ENCODE data around the gene COL6A6.
A peak's percentile ranks its signal among the peaks of the same experiment; 100 is the strongest.

The COL6A6 gene

GRCh38 chr3:130533247-130533646, 16.3 kb downstream of the COL6A6 start:
- TF ChIP-seq EZH2 (IDR thresholded peaks at IDR 0.05; ENCODE audit: borderline replicate concordance, low read length) = no peak
- no peak for TF ChIP-seq CTCF (IDR thresholded peaks at IDR 0.05; ENCODE audit: low read length)
- Histone ChIP-seq H3K9me2 (ENCODE audit: low read depth, low read length) (no peaks in the 10 kb centered on the region), H3K9ac (ENCODE audit: low read length) (no peak overlapping the region), H3K79me2 (ENCODE audit: insufficient read depth, low read length) (no peaks in the 10 kb centered on the region), H3K27ac (ENCODE audit: low read depth, low read length, poor library complexity, severe bottlenecking) (no peak overlapping the region), H3F3A (ENCODE audit: insufficient read depth, low read length) (no peaks in the 10 kb centered on the region), H3K4me1 (ENCODE audit: insufficient read depth, low read length, severe bottlenecking) (no peaks in the 10 kb centered on the region), H3K4me2 (ENCODE audit: low read length) (no peak overlapping the region), H4K20me1 (ENCODE audit: insufficient read depth, low read length) (no peaks in the 10 kb centered on the region), H3K9me3 (ENCODE audit: low read length) (no peaks in the 10 kb centered on the region), H3K36me3 (ENCODE audit: insufficient read depth, low read length) (no peaks in the 10 kb centered on the region), H2AFZ (ENCODE audit: low read length) (no peak overlapping the region), H3K4me3 (ENCODE audit: low read depth, low read length, poor library complexity, severe bottlenecking) (no peak overlapping the region), H3K27me3 (ENCODE audit: insufficient read depth, low read length) (no peaks in the 10 kb centered on the region)

DNA sequence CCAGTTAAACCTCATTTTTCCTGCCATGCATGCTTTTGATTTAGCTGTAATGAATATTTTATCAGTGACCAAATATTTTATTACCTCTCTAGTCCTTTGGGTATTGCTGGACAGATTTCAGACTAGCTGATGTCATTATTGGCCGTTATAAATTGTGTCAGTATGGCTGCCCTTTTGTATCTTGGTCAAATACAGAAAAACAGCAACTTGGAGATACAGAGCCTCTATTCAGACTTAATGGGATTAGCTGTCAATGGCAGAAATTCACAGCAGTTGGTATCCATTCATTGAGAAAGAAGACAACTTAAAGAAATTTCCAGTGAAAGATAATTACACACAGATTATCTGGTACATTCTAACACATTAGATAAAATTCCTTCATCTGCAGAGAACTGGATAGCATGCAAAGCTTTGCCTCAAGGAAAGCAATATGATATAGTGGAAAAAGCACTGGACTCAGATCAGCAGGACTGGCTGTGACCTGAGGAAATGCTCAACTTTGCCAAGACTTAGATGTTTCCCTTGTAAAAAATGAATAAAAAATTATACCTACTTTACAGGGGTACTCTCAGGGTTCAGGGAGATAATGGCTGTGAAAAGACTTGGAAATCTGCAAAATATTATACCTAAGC, 20.8 kb downstream of the COL6A6 start:
- no peak overlapping the region for H2AFZ ChIP-seq (ENCODE audit: low read length)
- H3K9me3 ChIP-seq (ENCODE audit: low read length) = no peaks in the 10 kb centered on the region
- H3F3A ChIP-seq (ENCODE audit: insufficient read depth, low read length) = no peaks in the 10 kb centered on the region
- no peak overlapping the region for H3K4me3 ChIP-seq (ENCODE audit: low read depth, low read length, poor library complexity, severe bottlenecking)
- H4K20me1 ChIP-seq (ENCODE audit: insufficient read depth, low read length) = no peaks in the 10 kb centered on the region
- no peak overlapping the region for H3K4me2 ChIP-seq (ENCODE audit: low read length)
- H3K27ac ChIP-seq (ENCODE audit: low read depth, low read length, poor library complexity, severe bottlenecking) = no peak overlapping the region
- H3K36me3 ChIP-seq (ENCODE audit: insufficient read depth, low read length) = no peaks in the 10 kb centered on the region
- no peaks in the 10 kb centered on the region for H3K4me1 ChIP-seq (ENCODE audit: insufficient read depth, low read length, severe bottlenecking)
- H3K9ac ChIP-seq (ENCODE audit: low read length) = no peak overlapping the region
- no peaks in the 10 kb centered on the region for H3K9me2 ChIP-seq (ENCODE audit: low read depth, low read length)
- TF ChIP-seq EZH2 (IDR thresholded peaks at IDR 0.05; ENCODE audit: borderline replicate concordance, low read length) = no peak
- H3K27me3 ChIP-seq (ENCODE audit: insufficient read depth, low read length) = no peaks in the 10 kb centered on the region
- no peaks in the 10 kb centered on the region for H3K79me2 ChIP-seq (ENCODE audit: insufficient read depth, low read length)

- no peak overlapping the region for H2AFZ ChIP-seq (ENCODE audit: low read length)
- H3K4me2 ChIP-seq (ENCODE audit: low read length) = no peak overlapping the region
- H3K27ac ChIP-seq (ENCODE audit: low read depth, low read length, poor library complexity, severe bottlenecking) = no peak overlapping the region
- no peaks in the 10 kb centered on the region for H3F3A ChIP-seq (ENCODE audit: insufficient read depth, low read length)
- no peaks in the 10 kb centered on the region for H3K9me3 ChIP-seq (ENCODE audit: low read length)
- H3K4me3 ChIP-seq (ENCODE audit: low read depth, low read length, poor library complexity, severe bottlenecking) = no peak overlapping the region
- TF ChIP-seq CTCF (IDR thresholded peaks at IDR 0.05; ENCODE audit: low read length) (peak; percentile 92), EZH2 (IDR thresholded peaks at IDR 0.05; ENCODE audit: borderline replicate concordance, low read length) (no peak)
- no peaks in the 10 kb centered on the region for H3K79me2 ChIP-seq (ENCODE audit: insufficient read depth, low read length)
- H3K9me2 ChIP-seq (ENCODE audit: low read depth, low read length) = no peaks in the 10 kb centered on the region
- H3K9ac ChIP-seq (ENCODE audit: low read length) = no peak overlapping the region
- H3K36me3 ChIP-seq (ENCODE audit: insufficient read depth, low read length) = no peaks in the 10 kb centered on the region
- no peaks in the 10 kb centered on the region for H4K20me1 ChIP-seq (ENCODE audit: insufficient read depth, low read length)
- H3K4me1 ChIP-seq (ENCODE audit: insufficient read depth, low read length, severe bottlenecking) = no peaks in the 10 kb centered on the region
- H3K27me3 ChIP-seq (ENCODE audit: insufficient read depth, low read length) = no peaks in the 10 kb centered on the region
Measured at GRCh38 chr3:130539005-130539404, 22.0 kb downstream of the COL6A6 start.

- Histone ChIP-seq H3F3A (ENCODE audit: insufficient read depth, low read length) (no peaks in the 10 kb centered on the region), H3K27ac (ENCODE audit: low read depth, low read length, poor library complexity, severe bottlenecking) (no peak overlapping the region), H2AFZ (ENCODE audit: low read length) (no peak overlapping the region), H3K27me3 (ENCODE audit: insufficient read depth, low read length) (no peaks in the 10 kb centered on the region), H3K9ac (ENCODE audit: low read length) (no peak overlapping the region), H3K79me2 (ENCODE audit: insufficient read depth, low read length) (no peaks in the 10 kb centered on the region), H4K20me1 (ENCODE audit: insufficient read depth, low read length) (no peaks in the 10 kb centered on the region), H3K4me1 (ENCODE audit: insufficient read depth, low read length, severe bottlenecking) (no peaks in the 10 kb centered on the region), H3K4me2 (ENCODE audit: low read length) (no peak overlapping the region), H3K9me2 (ENCODE audit: low read depth, low read length) (no peaks in the 10 kb centered on the region), H3K4me3 (ENCODE audit: low read depth, low read length, poor library complexity, severe bottlenecking) (no peak overlapping the region), H3K9me3 (ENCODE audit: low read length) (no peaks in the 10 kb centered on the region), H3K36me3 (ENCODE audit: insufficient read depth, low read length) (no peaks in the 10 kb centered on the region)
- TF ChIP-seq CTCF (IDR thresholded peaks at IDR 0.05; ENCODE audit: low read length) = no peak
Measured at GRCh38 chr3:130543322-130543721, 26.3 kb downstream of the COL6A6 start.
